HCT116 (cell line): ENCODE measurements around the gene CRYBG3. TPM values are rescaled to one million over a fixed set of nuclear protein-coding genes. Genes with fewer than 3 reads are reported as not detected.

Experiments used
- ATAC-seq: fragments of 200-7000 bp; cut with Tn5 transposase; 2 replicates; pipeline ENCODE4 v1.9.1; 2020; ENCODE audit warnings: mild to moderate bottlenecking, moderate library complexity
- BruUV-seq: library from RNA; stranded (reverse); fragments of 400-500 nt; replicated peaks from 2 replicates; lab custom pipeline; 2021; lab: Mats Ljungman, UMichigan
- CTCF ChIA-PET: fragments of 300-600 bp; sonication (Branson Sonifier 250); formaldehyde crosslinking; loops from one replicate; lab custom pipeline; 2021; ENCODE audit warnings: antibody characterized with exemption; lab: Charles Lee
- POLR2A ChIA-PET: fragments of 300-600, 350-600 bp; sonication (Branson Sonifier 250); formaldehyde crosslinking; loops from one replicate; lab custom pipeline; 2021; ENCODE audit warnings: antibody characterized with exemption; lab: Charles Lee
- RAD21 ChIA-PET, 2 experiments: fragments of 300-600 bp; sonication (Branson Sonifier 250); formaldehyde crosslinking; loops; one replicate each; lab custom pipeline; 2023; ENCODE audit warnings: low total read pairs in 2 of 2; ENCODE audit not compliant: uncharacterized antibody in 2 of 2, unreplicated experiment in 2 of 2, low non-redundant PET in 1 of 2; lab: Charles Lee
- DNase-seq: peaks from one replicate; pipeline ENCODE4 v3.0.0-alpha.2; 2010; ENCODE audit warnings: low read depth, low spot score
- H2AFZ ChIP-seq: fragments of 200-600 bp; shearing (Covaris generic), sonication (generic); 2 replicates; pipeline ENCODE4 v1.6.1; 2017; ENCODE audit warnings: low read depth, mixed run types, mixed read lengths, antibody characterized with exemption, low read length; ENCODE audit not compliant: poor library complexity, severe bottlenecking
- H3K27ac ChIP-seq: 2 replicates; pipeline ENCODE4 v1.5.1; 2012; ENCODE audit warnings: low read depth, low read length
- H3K27me3 ChIP-seq: fragments of 200-600 bp; sonication (generic); 2 replicates; pipeline ENCODE4 v1.6.1; 2016; ENCODE audit warnings: mixed run types, low read length, mixed read lengths; ENCODE audit not compliant: insufficient read depth
- H3K36me3 ChIP-seq, 2 experiments: fragments of 200-500 bp in 1 of 2; fragments of 200-600 bp in 1 of 2; sonication (Bioruptor generic) in 1 of 2; sonication (generic) in 1 of 2; 2 replicates each; pipeline versions ENCODE4 v1.5.1 to v1.6.1; 2014 to 2016; ENCODE audit warnings: low read length in 2 of 2, inconsistent platforms in 1 of 2, mixed read lengths in 1 of 2, mixed run types in 1 of 2; ENCODE audit not compliant: insufficient read depth in 2 of 2, control insufficient read depth in 1 of 2
- H3K4me1 ChIP-seq, 2 experiments: fragments of 200-600 bp in 1 of 2; sonication (generic) in 1 of 2; 2 replicates each; pipeline versions ENCODE4 v1.5.1 to v1.6.1; 2012 to 2017; ENCODE audit warnings: low read length in 2 of 2, inconsistent platforms in 1 of 2, mild to moderate bottlenecking in 1 of 2, mixed read lengths in 1 of 2, mixed run types in 1 of 2, moderate library complexity in 1 of 2; ENCODE audit not compliant: insufficient read depth in 2 of 2, control insufficient read depth in 1 of 2
- H3K4me2 ChIP-seq: fragments of 200-600 bp; sonication (generic); 2 replicates; pipeline ENCODE4 v1.6.1; 2017; ENCODE audit warnings: mixed run types, low read length, mixed read lengths
- H3K4me3 ChIP-seq, 2 experiments: fragments of 200-600 bp in 1 of 2; sonication (generic) in 1 of 2; replicated peaks in 1 of 2; 2 replicates each; pipeline ENCODE4 v1.5.1; 2011 to 2016; ENCODE audit warnings: low read length in 2 of 2, control low read depth in 1 of 2, low read depth in 1 of 2, mild to moderate bottlenecking in 1 of 2, mixed read lengths in 1 of 2, mixed run types in 1 of 2
- H3K79me2 ChIP-seq: fragments of 200-600 bp; sonication (generic); 2 replicates; pipeline ENCODE4 v1.6.1; 2017; ENCODE audit warnings: mild to moderate bottlenecking, mixed run types, low read length, moderate library complexity, mixed read lengths; ENCODE audit not compliant: insufficient read depth
- H3K9ac ChIP-seq: fragments of 200-600 bp; sonication (generic); 2 replicates; pipeline ENCODE4 v1.6.1; 2016; ENCODE audit warnings: low read length, mixed read lengths
- H3K9me2 ChIP-seq: fragments of 200-600 bp; sonication (generic), shearing (Covaris generic); 2 replicates; pipeline ENCODE4 v1.6.1; 2017; ENCODE audit warnings: mixed run types, mild to moderate bottlenecking, moderate library complexity; ENCODE audit not compliant: insufficient read depth
- H3K9me3 ChIP-seq, 2 experiments: fragments of 200-500 bp in 1 of 2; fragments of 200-600 bp in 1 of 2; sonication (Bioruptor generic) in 1 of 2; sonication (generic) in 1 of 2; 2 replicates each; pipeline ENCODE4 v1.6.1; 2014 to 2017; ENCODE audit warnings: low read length in 2 of 2, mixed read lengths in 2 of 2, inconsistent platforms in 1 of 2, low read depth in 1 of 2, mild to moderate bottlenecking in 1 of 2, mixed run types in 1 of 2, moderate library complexity in 1 of 2; ENCODE audit not compliant: control insufficient read depth in 1 of 2, insufficient read depth in 1 of 2
- H4K20me1 ChIP-seq: fragments of 200-600 bp; sonication (generic), shearing (Covaris generic); 2 replicates; pipeline ENCODE4 v1.6.1; 2017; ENCODE audit warnings: mixed run types, mild to moderate bottlenecking, moderate library complexity; ENCODE audit not compliant: insufficient read depth
- CBX3 ChIP-seq: IDR thresholded peaks from 2 replicates; pipeline ENCODE4 v1.6.1; 2012; ENCODE audit warnings: low read depth
- CEBPB ChIP-seq: IDR thresholded peaks from 2 replicates; pipeline ENCODE4 v1.6.1; 2012; ENCODE audit warnings: low read depth
- CTCF ChIP-seq, 3 experiments: fragments of 200-600 bp in 1 of 3; sonication (generic) in 1 of 3; IDR thresholded peaks in 2 of 3; conservative IDR thresholded peaks in 1 of 3; 2 replicates each; pipeline ENCODE4 v1.5.1; 2012 to 2017; ENCODE audit warnings: low read depth in 2 of 3, low read length in 2 of 3, antibody characterized with exemption in 1 of 3, borderline replicate concordance in 1 of 3, control low read depth in 1 of 3, mild to moderate bottlenecking in 1 of 3, mixed read lengths in 1 of 3, mixed run types in 1 of 3, moderate library complexity in 1 of 3; ENCODE audit not compliant: insufficient read depth in 1 of 3
- EGR1 ChIP-seq: IDR thresholded peaks from 2 replicates; pipeline ENCODE4 v1.6.1; 2012; ENCODE audit warnings: low read depth
- ELF1 ChIP-seq: IDR thresholded peaks from 2 replicates; pipeline ENCODE4 v1.6.1; 2012; ENCODE audit warnings: low read depth, borderline replicate concordance
- EZH2 ChIP-seq: fragments of 200-600 bp; sonication (generic); IDR thresholded peaks from 2 replicates; pipeline ENCODE4 v1.6.1; 2017; ENCODE audit warnings: antibody characterized with exemption, mixed run types
- EZH2phosphoT487 ChIP-seq: fragments of 200-600 bp; IDR thresholded peaks from 2 replicates; pipeline ENCODE4 v1.6.1; 2018; ENCODE audit warnings: antibody characterized with exemption, borderline replicate concordance
- FOSL1 ChIP-seq: IDR thresholded peaks from 2 replicates; pipeline ENCODE4 v1.6.1; 2012; ENCODE audit warnings: low read depth
- JUND ChIP-seq: IDR thresholded peaks from 2 replicates; pipeline ENCODE4 v1.6.1; 2012
- MAX ChIP-seq: IDR thresholded peaks from 2 replicates; pipeline ENCODE4 v1.6.1; 2012
- POLR2A ChIP-seq: IDR thresholded peaks from 2 replicates; pipeline ENCODE4 v1.7.0; 2011; ENCODE audit warnings: borderline replicate concordance; ENCODE audit not compliant: insufficient read depth, insufficient read length; ENCODE audit errors: extremely low read depth
- POLR2AphosphoS5 ChIP-seq: IDR thresholded peaks from 2 replicates; pipeline ENCODE4 v1.6.1; 2011; ENCODE audit warnings: mild to moderate bottlenecking, low read depth, low read length, moderate library complexity
- RAD21 ChIP-seq: IDR thresholded peaks from 2 replicates; pipeline ENCODE4 v1.6.1; 2012; ENCODE audit warnings: low read depth, mild to moderate bottlenecking
- SIN3A ChIP-seq: IDR thresholded peaks from 2 replicates; pipeline ENCODE4 v1.6.1; 2012; ENCODE audit warnings: low read depth
- SP1 ChIP-seq: IDR thresholded peaks from 2 replicates; pipeline ENCODE4 v1.6.1; 2012; ENCODE audit warnings: low read depth
- SRF ChIP-seq: IDR thresholded peaks from 2 replicates; pipeline ENCODE4 v1.6.1; 2012; ENCODE audit warnings: low read depth
- TCF7L2 ChIP-seq: IDR thresholded peaks from 2 replicates; pipeline ENCODE4 v1.7.0; 2011; ENCODE audit warnings: borderline replicate concordance, inconsistent platforms; ENCODE audit not compliant: insufficient read depth, insufficient read length; ENCODE audit errors: extremely low read depth
- YY1 ChIP-seq: IDR thresholded peaks from 2 replicates; pipeline ENCODE4 v1.6.1; 2011; ENCODE audit warnings: low read length, low read depth, moderate library complexity, mild to moderate bottlenecking; ENCODE audit not compliant: insufficient replicate concordance; ENCODE audit errors: extremely low read depth
- ZBTB33 ChIP-seq: IDR thresholded peaks from 2 replicates; pipeline ENCODE4 v1.6.1; 2011; ENCODE audit warnings: mild to moderate bottlenecking, low read length, moderate library complexity; ENCODE audit not compliant: insufficient replicate concordance; ENCODE audit errors: extremely low read depth
- ZFX ChIP-seq: fragments of 450-650 bp; IDR thresholded peaks from 2 replicates; pipeline ENCODE4 v1.6.1; 2017
- ZNF274 ChIP-seq: fragments of 200-500 bp; sonication (Bioruptor generic); IDR thresholded peaks from 2 replicates; pipeline ENCODE4 v1.6.1; 2014; ENCODE audit warnings: mild to moderate bottlenecking, low read depth, low read length, inconsistent platforms
- intact Hi-C: fragments of 100-400 bp; cut with micrococcal nuclease; formaldehyde crosslinking; loops from 2 replicates; pipeline ENCODE4 v1.10.0; 2022
- total RNA-seq: library from RNA; stranded (reverse); gene quantifications from one replicate; pipeline ENCODE4 v1.2.1, GENCODE V29; 2021; ENCODE audit not compliant: unreplicated experiment
- TF ChIP-seq, protein P1 (sequence below): IDR thresholded peaks from 2 replicates; pipeline ENCODE4 v1.6.1; 2012

Gene CRYBG3
- total RNA-seq, 1 experiment from 2014 or later, result 7.5 TPM

DNA sequence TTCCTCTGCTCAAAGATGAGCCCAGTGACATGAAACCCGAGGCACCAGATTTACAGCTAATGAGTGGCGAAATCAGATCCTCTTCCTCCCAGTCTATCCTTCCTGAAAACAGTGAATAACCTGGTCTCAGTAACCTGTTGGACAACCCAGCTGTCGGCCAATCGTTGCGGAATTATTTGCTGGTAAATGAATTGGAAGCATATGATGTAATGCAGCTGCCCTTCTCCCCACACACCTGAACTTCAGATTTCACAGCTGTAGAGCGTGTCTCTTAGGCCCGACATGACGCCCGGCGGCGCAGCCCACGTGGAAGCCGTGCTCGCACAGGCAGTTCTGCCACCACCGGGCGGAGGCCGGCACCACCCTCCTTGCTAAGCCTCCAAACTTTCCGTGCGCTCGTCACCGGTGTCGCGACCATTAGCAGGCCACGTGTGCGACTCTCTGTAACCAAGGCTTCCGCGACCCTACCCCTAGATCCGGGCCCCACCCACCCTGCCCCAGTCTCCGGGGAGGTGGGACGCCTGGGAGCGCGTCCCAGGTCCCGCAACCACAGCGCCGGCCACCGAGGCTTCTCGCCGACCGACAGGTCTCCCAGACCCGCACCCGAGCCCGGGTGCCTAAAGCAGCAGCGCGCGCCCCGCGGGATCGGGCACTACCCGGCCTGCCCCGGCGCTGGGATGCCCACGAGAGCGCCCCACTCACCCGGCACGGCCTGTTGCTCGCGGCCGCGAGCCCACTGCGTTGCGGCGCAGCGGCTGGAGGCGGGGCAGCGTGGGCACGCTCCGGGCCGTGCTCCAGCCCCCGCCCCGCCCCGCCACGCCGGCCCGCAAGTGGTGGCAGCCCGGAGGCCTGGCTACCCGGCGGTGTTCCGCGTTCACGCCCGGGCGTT is 150.1 kb downstream of the CRYBG3 start, which contains the start of gene RIOX2:
TSS of gene RIOX2 (minus strand) at position 753 of the 889 bp plus-strand sequence. CDS start 4,838 bp downstream, outside the sequence.
- Histone ChIP-seq H3K9me3 (no peaks in the 10 kb centered on the region), H3K9me2 (no peaks in the 10 kb centered on the region), H3K4me1 (peaks cover 6 to 19% of the 10 kb centered on the region in 2 experiments), H4K20me1 (no peaks in the 10 kb centered on the region), H3K27me3 (no peaks in the 10 kb centered on the region), H3K4me3 (peak within 1 kb of the TSS; percentile 64 to 75), H3K79me2 (peaks cover 49% of the 10 kb centered on the region), H3K4me2 (peak within 1 kb of the TSS; percentile 75), H3K36me3 (peaks cover 3 to 9% of the 10 kb centered on the region in 2 experiments; a peak in 3 of 4 replicates), H3K9ac (peak within 1 kb of the TSS; percentile 81), H3K27ac (peak within 1 kb of the TSS; percentile 64), H2AFZ (no peak within 1 kb of the TSS)
- ChIA-PET CTCF (no interaction called here), POLR2A (interaction anchor here (0.9 kb wide), 1 partner anchor 13 kb away, joined by 3 read pairs; no protein-coding TSS in a partner anchor), RAD21 (no interaction called here)
- intact Hi-C loops, result loop anchor here (5.0 kb wide), 1 partner anchor 150 kb away; the partner anchor contains the start of gene CRYBG3
- ATAC-seq (peak; percentile 95), DNase-seq (peak; percentile 32)
- BruUV-seq, result TSS peak; percentile 51
- TF ChIP-seq POLR2AphosphoS5, result peak; percentile 80
- TF ChIP-seq CEBPB, result no peak
- TF ChIP-seq ZFX, result peak; percentile 87
- no peak for TF ChIP-seq EZH2
- peak; percentile 94 for TF ChIP-seq MAX
- no peak for TF ChIP-seq EGR1
- TF ChIP-seq ZBTB33, result no peak
- TF ChIP-seq RAD21, result no peak
- no peak; the same call in 1 of the 2 replicates for TF ChIP-seq CBX3
- TF ChIP-seq FOSL1, result no peak
- peak; percentile 77 for TF ChIP-seq POLR2A
- TF ChIP-seq, protein P1, sequence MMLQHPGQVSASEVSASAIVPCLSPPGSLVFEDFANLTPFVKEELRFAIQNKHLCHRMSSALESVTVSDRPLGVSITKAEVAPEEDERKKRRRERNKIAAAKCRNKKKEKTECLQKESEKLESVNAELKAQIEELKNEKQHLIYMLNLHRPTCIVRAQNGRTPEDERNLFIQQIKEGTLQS, result no peak
- no peak for TF ChIP-seq JUND
- no peak for TF ChIP-seq SP1
- peak; percentile 19 for TF ChIP-seq SIN3A
- TF ChIP-seq TCF7L2, result no peak
- TF ChIP-seq CTCF (IDR thresholded peaks at IDR 0.05 in 2 of 3, conservative IDR thresholded peaks at IDR 0.05 in 1 of 3; ENCODE audit: borderline replicate concordance in 1 of 3, insufficient read depth in 1 of 3, low read depth in 2 of 3, low read length in 2 of 3), result no peak
- TF ChIP-seq EZH2phosphoT487, result no peak
- TF ChIP-seq ZNF274, result no peak
- peak; percentile 8 for TF ChIP-seq YY1
- no peak for TF ChIP-seq ELF1
- no peak for TF ChIP-seq SRF
